Testis (tissue), 2 donors: Measurements from ENCODE around the gene HK2.

ENCODE experiments used
- POLR2A ChIP-seq: fragments of 450-650 bp; IDR thresholded peaks from one replicate; pipeline ENCODE4 v1.6.1; 2017; ENCODE audit warnings: antibody characterized with exemption, mild to moderate bottlenecking, moderate library complexity
- TF ChIP-seq, protein P1 (sequence below), 3 experiments: fragments of 450-650 bp in 2 of 3; fragments of 200-600 bp in 1 of 3; sonication (generic) in 1 of 3; IDR thresholded peaks; one replicate each; pipeline ENCODE4 v1.5.1; 2016 to 2019; ENCODE audit warnings: antibody characterized with exemption in 3 of 3, mild to moderate bottlenecking in 2 of 3, moderate library complexity in 1 of 3

DNA sequence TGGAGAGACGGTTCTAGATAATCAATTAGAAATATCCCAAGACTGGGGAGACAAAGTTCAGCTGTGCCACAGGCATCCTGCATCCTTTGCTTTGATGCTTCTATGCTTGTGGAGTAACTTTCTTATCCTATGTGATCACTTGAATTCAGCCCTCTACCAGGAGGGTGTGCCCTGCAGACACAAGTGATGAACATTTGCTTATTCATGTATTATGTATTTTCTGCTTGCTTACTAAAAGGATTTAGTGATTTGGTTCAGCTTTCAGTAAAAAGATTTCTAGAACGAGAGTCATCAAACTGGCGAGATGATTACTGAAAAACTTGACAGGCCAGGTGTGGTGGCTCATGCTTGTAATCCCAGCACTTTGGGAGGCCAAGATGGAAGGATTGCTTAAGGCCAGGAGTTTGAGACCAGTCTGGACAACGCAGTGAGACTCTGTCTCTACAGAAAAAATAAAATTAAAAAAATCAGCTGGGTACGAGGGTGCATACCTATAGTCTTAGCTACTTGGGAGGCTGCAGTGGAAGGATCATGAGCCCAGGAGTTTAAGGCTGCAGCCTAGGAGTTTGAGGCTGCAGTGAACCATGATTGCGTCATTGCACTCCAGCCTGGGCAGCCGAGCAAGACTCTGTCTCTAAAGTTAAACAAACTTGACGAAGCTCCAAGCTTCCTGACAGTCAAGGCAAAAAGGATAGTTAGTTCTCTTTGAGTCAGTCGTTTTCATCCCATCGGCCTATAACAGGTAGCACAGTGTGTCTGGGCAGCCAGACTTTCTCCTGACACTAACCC is 13.3 kb downstream of the HK2 start:
- no peak for TF ChIP-seq POLR2A
- TF ChIP-seq, protein P1, sequence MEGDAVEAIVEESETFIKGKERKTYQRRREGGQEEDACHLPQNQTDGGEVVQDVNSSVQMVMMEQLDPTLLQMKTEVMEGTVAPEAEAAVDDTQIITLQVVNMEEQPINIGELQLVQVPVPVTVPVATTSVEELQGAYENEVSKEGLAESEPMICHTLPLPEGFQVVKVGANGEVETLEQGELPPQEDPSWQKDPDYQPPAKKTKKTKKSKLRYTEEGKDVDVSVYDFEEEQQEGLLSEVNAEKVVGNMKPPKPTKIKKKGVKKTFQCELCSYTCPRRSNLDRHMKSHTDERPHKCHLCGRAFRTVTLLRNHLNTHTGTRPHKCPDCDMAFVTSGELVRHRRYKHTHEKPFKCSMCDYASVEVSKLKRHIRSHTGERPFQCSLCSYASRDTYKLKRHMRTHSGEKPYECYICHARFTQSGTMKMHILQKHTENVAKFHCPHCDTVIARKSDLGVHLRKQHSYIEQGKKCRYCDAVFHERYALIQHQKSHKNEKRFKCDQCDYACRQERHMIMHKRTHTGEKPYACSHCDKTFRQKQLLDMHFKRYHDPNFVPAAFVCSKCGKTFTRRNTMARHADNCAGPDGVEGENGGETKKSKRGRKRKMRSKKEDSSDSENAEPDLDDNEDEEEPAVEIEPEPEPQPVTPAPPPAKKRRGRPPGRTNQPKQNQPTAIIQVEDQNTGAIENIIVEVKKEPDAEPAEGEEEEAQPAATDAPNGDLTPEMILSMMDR (IDR thresholded peaks at IDR 0.05), result no peak
